HG02973 (cell line): ENCODE results near the gene FLYWCH2.
"Not testable (repeated sequence)": the region's sequence is repeated elsewhere in the genome, so short reads cannot be mapped to it uniquely, and the experiment has no call there.

Experiments
- ATAC-seq: cut with Tn5 transposase; IDR thresholded peaks from one replicate; pipeline ENCODE4 v1.9.1; 2021; ENCODE audit warnings: moderate library complexity; ENCODE audit not compliant: unreplicated experiment

Gene FLYWCH2

GRCh38 chr16:2912330-2913199 is 29.6 kb downstream of the FLYWCH2 start:
- peak; percentile 23 for ATAC-seq

GRCh38 chr16:2913603-2914002 is 30.6 kb downstream of the FLYWCH2 start:
- no peak for ATAC-seq

- no peak for ATAC-seq
Measured at GRCh38 chr16:2914233-2914632, 31.2 kb downstream of the FLYWCH2 start.

GRCh38 chr16:2915196-2915929 is 32.3 kb downstream of the FLYWCH2 start:
- no peak for ATAC-seq

GRCh38 chr16:2919511-2920255 is 36.7 kb downstream of the FLYWCH2 start:
- no peak for ATAC-seq

- ATAC-seq, result no peak
Measured at GRCh38 chr16:2923481-2923880, 40.5 kb downstream of the FLYWCH2 start.

- no peak for ATAC-seq
Measured at GRCh38 chr16:2924901-2925755, 42.1 kb downstream of the FLYWCH2 start.

GRCh38 chr16:2925951-2926649 is 43.1 kb downstream of the FLYWCH2 start:
- no peak for ATAC-seq

- ATAC-seq, result no peak
Measured at GRCh38 chr16:2926650-2926999, 43.6 kb downstream of the FLYWCH2 start.

- no peak for ATAC-seq
Measured at GRCh38 chr16:2927010-2927646, 44.1 kb downstream of the FLYWCH2 start.

- ATAC-seq, result not testable (repeated sequence)
Measured at GRCh38 chr16:2928151-2928550, 45.1 kb downstream of the FLYWCH2 start.

- no peak for ATAC-seq
Measured at GRCh38 chr16:2928796-2929195, 45.8 kb downstream of the FLYWCH2 start.

- ATAC-seq, result no peak
Measured at GRCh38 chr16:2929693-2930092, 46.7 kb downstream of the FLYWCH2 start.

- ATAC-seq, result no peak
Measured at GRCh38 chr16:2930236-2930635, 47.2 kb downstream of the FLYWCH2 start.

- not testable (repeated sequence) for ATAC-seq
Measured at GRCh38 chr16:2931231-2931914, 48.4 kb downstream of the FLYWCH2 start.

GRCh38 chr16:2933136-2933535 is 50.1 kb downstream of the FLYWCH2 start:
- ATAC-seq, result no peak

GRCh38 chr16:2933701-2934100 is 50.7 kb downstream of the FLYWCH2 start:
- no peak for ATAC-seq

GRCh38 chr16:2934450-2934849 is 51.4 kb downstream of the FLYWCH2 start:
- ATAC-seq, result no peak

- no peak for ATAC-seq
Measured at GRCh38 chr16:2936436-2937011, 53.5 kb downstream of the FLYWCH2 start.
